ENCODE data around the gene SLC27A2.
"Not testable (repeated sequence)": the region's sequence is repeated elsewhere in the genome, so short reads cannot be mapped to it uniquely, and the experiment has no call there.

Gene SLC27A2

DNA sequence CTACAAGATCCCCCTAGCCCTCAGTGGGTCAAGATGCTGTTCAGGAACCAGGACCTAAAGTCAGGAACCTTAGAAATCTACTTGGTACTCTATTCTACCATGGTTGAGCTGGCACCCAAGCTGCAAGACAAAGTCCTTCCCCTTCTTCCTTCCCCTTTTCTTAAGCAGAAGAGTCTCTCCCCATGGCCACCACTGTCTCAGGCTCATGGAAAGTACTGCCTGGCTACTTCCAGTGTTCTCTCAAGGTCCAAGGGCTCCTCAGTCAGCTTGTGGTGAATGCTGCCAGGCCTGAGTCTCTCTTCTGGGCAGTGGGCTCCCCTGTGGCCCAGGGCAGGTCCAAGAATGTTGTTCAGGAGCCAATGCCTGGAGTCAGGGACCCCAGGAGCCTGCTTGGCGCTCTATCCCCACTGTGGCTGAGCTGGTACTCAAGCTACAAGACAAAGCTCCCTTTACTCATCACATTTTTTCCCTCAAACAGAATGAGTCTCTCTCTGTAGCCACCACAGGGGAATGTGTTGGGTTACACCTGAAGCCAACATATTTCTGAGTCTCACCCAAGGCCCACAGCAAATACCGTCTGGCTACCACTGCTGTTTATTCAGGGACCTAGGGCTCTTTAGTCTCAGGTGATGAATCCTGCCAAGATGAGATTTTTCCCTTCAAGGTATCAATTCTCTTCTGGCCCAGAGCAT, 18.1 kb upstream of the SLC27A2 start:
- DNase-seq (ENCODE audit: low spot score), result no peak

DNA sequence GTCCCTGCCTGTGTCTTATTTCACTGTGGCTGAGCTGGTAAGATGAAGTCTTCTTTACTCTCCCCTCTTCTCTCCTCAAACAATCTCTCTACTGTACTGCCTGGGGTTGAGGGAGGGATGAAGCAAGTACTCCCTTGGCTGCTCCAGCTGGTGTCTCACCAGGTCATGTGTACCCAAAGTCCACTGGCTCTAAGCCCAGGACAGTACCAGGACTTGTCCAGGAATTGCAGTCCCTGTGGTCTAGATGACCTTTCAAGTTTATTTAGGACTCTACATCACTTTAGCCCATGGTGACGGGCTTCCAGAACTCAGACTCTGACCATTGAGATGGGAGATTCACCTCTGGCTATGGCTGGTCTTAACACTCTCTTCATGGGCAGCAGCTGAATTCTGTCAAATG, 17.5 kb upstream of the SLC27A2 start:
- no peak for DNase-seq (ENCODE audit: low spot score)

DNA sequence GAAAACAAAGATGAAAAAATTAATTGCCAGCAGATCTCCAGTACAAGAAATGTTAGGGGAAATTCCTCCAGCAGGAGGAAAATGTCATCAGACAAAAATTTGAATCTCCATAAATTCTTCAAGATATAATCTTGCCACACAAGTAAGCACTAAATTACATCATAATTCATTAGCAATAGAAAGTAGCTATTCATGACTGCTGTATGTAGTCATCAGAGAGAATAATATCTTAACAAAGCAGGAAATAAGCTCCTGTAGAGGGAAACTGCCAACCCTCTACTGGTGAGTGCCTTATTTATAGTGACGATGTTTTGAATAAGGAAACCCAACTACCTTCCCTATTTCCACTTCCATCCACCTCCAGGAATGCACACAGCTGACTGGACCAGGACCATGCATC, 15.8 kb upstream of the SLC27A2 start:
- DNase-seq (ENCODE audit: low spot score), result no peak

DNA sequence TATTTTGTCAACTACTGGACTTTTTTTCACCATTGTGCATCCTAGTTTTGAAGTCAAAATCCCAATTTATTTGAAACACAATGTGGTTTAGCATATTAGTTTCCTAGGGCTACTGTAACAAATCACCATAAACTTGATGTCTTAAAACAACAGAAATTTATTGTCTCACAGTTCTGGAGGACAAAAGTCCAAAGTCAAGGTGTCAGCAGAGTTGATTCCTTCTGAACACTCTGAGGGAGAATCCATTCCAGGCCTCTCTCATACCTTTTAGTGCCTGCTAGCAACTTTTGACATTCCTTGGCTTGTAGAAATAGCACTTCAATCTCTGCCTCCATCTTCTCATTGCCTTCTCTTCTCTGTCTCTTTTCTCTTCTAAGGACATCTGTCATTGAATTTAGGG, 14.9 kb upstream of the SLC27A2 start:
- DNase-seq (ENCODE audit: low spot score), result no peak

DNA sequence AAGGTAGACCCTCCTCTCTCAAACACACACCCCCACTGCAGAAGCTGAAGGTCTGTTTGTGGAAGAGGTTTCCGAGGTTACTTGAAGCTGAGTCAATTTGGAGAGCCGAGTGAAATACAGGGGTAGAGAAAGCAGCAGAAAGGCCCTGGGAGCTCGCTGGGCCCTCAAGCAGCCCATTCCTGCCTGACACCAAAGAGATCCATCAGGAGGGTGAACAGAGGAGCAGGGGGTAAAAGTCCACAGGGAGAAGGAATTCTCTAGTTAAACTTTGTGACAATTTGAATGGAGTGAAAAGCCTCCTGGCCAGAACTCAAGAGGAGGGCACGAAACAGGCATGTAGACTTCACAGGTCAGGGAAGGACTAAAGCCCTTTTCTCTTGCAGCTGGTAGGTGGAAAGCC, 13.6 kb upstream of the SLC27A2 start:
- DNase-seq (ENCODE audit: low spot score), result no peak

DNA sequence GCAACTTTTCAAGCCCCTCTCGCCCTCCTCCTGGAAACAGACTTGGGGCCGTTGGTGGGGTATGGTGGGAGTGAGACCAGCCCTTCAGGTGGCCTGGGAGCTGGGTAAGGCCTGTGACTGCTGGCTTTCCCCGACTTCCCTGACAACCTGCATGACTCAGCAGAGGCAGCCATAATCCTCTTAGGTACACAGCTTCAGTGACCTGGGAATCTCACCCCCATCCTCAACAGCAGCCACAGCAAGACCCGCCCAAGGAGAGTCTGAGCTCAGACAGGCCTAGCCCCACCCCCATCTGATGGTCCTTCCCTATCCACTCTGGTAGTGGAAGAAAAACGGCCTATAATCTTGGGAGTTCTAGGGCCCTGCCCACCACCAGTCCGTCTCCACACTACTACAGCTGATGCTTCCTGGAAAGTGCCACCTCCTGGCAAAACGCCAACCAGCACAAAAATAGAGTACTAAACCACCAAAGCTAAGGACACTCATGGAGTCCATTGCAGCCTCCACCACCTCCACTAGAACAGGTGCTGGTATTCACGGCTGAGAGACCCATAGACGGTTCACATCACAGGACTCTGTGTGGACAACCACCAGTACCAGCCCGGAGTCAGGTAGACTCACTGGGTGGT, 13.1 kb upstream of the SLC27A2 start:
- DNase-seq (ENCODE audit: low spot score), result no peak

DNA sequence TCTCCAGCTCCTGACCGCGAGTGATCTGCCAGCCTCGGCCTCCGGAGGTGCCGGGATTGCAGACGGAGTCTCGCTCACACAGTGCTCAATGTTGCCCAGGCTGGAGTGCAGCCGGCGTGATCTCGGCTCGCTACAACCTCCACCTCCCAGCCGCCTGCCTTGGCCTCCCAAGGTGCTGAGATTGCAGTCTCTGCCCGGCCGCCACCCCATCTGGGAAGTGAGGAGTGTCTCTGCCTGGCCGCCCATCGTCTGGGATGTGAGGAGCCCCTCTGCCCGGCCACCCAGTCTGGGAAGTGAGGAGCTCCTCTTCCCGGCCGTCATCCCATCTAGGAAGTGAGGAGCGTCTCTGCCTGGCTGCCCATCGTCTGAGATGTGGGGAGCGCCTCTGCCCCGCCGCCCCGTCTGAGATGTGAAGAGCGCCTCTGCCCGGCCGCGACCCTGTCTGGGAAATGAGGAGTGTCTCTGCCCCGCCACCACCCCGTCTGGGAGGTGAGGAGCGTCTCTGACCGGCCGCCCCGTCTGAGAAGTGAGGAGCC, 9.6 kb upstream of the SLC27A2 start:
- DNase-seq (ENCODE audit: low spot score), result not testable (repeated sequence)

DNA sequence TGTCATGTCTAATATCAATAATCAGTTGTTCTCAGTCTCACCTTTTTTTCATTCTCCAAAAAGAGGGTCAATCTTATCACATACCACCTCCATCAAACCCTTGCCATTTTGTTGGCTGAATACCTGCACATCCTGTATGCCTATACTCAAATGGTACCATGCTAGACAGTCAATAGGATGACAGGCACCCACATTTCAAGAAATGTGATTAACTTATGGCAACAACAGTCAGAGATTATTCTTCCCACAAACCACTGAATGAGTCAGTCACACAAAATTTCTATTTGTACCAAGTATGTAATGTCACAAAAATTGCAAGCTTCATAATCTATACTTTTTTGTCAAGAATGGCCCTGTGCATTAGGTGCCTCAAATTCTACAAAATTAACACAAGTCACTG, 5.1 kb upstream of the SLC27A2 start:
- DNase-seq (ENCODE audit: low spot score), result no peak

DNA sequence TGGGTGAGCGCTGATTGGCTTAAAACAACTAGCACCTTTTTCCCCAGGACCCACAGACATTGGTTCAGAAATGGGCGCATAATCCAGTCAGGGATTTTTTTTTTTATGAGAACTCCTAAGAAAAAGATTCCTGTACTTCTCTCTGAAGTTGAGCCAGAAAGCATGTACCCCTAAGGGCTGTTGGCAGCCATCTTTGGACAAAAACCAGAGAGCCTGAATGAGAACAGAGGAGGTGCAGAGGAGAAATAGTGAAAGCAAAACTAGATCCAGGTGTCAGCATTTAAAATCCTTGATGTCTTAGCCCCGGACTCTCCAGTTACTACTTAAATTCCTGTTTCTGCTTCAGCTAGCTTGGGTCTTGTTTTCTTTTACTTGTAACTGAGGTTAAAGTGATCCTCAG, 1.9 kb upstream of the SLC27A2 start:
- no peak for DNase-seq (ENCODE audit: low spot score)

DNA sequence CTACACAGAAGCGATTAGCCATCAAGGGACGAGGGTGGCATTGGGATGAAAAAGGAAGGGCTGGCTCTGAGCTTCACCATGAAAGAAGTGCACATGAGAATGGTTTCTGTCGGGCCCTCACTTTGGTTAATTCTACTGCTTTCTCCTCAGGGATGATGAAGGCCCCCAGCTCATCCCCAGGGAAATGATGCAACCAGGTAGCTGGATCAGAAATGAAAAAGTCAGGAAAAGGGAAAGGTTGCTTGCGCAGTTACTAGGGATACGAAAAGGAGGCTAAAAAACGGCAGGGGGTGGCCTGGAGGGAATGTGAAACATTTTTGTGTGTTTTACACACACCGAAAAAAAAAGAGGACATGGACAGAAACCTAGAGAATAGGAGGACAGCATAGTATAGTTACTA, 1.4 kb upstream of the SLC27A2 start:
- no peak for DNase-seq (ENCODE audit: low spot score)

DNA sequence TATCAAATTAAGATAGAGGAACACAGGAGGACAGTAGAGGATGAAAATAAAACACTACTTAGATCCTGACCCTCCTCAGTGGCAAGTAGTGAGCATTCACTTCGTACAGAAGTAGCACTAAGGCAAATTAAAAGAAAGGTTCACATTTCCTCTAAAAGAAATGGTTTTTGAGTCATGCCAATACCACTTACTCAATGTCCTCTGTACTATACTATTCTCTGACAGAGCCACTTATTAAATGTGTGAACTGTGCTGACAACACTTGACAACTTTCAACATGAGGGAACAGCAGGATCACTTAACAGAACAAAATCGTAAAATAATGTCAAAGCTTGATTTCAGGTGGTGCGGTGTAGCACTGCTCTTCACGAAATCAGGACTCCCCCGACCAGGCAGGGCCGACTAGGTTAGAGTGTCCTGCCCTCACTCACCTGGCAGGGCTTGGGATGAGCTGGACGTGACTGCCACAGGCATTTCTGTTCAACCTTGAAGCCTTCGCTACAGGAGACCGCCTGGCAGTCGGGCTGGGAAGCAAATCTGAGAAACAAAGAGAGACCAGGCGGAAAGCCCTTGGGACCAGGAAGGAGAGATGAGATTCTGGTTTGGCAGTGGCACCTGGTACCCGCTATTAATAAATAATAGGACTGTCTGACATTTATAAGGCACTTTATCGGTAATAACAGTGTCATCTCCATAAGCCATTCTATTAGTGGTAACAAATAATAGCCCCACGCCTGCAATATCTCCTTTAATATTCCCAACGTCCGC, 611 bp upstream of the SLC27A2 start:
- no peak for DNase-seq (ENCODE audit: low spot score)

DNA sequence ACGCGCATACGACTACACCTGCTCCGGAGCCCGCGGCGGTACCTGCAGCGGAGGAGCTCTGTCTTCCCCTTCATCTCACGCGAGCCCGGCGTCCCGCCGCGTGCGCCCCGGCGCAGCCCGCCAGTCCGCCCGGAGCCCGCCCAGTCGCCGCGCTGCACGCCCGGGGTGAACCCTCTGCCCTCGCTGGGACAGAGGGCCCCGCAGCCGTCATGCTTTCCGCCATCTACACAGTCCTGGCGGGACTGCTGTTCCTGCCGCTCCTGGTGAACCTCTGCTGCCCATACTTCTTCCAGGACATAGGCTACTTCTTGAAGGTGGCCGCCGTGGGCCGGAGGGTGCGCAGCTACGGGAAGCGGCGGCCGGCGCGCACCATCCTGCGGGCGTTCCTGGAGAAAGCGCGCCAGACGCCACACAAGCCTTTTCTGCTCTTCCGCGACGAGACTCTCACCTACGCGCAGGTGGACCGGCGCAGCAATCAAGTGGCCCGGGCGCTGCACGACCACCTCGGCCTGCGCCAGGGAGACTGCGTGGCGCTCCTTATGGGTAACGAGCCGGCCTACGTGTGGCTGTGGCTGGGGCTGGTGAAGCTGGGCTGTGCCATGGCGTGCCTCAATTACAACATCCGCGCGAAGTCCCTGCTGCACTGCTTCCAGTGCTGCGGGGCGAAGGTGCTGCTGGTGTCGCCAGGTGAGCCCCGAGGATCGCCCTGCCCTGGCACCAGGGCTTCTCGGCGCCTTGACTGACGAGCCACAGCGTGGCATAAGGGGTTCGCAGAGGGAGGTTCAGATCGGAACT, 420 bp downstream of the SLC27A2 start:
- DNase-seq (ENCODE audit: low spot score), result peak; percentile 80

DNA sequence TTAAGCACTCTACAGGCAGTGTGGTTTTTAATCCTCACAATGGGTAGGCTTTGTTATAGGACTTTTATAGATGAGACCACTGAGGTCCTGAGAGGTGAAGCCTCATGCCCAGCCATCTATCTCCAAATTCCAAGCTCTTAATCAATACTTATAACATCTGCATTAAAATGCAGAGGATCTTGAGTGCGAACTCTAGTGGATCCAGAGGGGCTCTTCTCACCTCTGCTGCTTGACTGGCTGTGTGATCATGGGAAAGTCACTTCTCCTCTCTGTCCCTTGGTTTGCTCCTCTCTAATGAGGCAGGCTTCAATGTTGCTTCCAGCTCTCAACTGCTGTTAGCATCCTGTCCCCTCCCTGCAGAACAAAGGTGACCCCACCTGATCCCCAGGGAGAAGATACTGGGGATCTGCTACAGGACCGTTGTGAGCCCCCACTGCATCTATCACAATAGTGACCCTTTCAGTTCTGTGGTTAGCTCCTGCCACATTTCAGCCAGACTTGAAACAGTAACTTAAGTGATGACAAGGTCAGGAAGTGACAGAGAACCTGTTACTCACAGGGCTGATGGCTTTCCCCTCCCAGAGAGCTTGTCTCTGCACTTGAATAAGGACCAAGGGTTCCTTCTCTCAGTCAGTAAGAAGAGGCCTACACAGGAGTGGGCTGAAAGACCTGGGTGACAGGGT, 1.3 kb downstream of the SLC27A2 start:
- no peak for DNase-seq (ENCODE audit: low spot score)

DNA sequence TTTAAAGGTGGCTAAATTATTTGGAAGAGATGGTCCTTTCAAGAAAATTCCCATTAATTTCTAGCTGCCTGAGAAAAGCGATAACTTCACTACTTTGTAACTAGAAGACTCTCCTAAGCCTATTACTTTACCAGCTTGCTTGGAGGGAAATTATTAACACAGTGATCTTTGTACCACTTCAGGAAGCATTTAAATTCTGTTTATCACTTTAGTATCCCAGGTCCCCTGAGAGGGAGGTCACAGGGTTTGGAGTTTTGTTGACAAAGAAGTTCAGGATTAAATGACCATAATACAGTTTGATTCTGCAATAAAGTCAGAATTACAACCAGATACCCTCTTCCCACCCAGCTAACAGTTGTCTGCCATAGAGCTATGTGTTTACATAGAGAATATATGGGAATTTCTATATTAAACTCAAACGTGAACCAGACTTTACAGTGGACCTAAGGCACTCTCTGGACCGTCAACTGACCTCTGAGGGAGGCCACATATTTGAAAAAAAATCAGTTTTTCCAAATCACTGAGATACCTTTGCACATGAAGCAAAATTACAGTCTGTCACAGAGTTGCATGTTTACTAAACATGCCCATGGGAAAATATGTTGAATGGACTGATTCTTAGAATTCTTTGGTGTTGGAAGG, 3.0 kb downstream of the SLC27A2 start:
- no peak for DNase-seq (ENCODE audit: low spot score)

DNA sequence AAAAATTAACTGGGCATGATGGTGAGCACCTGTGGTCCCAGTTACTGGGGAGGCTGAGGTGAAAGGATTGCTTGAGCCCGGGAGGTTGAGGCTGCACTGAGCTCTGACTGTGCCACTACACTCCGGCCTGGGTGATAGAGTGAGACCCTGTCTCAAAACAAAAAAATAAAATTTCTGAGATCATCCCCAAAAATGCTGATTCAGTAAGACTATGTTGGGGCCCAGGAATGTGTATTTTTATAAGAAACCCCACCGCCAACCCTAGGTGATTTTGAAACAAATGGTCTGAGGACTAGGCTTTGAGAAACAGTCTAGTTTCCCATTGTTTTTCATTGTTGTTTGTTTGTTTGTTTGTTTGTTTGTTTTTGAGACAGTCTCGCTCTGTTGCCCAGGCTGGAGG, 4.1 kb downstream of the SLC27A2 start:
- no peak for DNase-seq (ENCODE audit: low spot score)

DNA sequence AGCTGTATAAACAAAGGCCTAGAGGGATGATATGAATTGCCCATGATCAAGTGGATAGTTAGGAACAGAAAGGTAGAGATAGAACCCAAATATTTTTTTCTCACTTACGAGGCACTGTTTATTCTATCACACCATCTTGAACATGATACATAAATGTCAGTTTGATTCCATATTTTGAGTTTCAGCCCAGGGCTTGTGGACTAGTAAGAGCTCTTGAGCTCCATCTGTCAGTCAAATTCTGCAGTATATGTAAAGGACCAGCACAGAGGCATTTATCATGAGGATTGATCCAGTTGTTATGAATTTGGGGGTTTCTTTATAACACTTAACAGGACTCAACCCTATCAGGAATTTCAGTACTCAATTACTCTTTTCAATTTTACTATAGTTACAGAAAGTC, 4.8 kb downstream of the SLC27A2 start:
- no peak for DNase-seq (ENCODE audit: low spot score)

DNA sequence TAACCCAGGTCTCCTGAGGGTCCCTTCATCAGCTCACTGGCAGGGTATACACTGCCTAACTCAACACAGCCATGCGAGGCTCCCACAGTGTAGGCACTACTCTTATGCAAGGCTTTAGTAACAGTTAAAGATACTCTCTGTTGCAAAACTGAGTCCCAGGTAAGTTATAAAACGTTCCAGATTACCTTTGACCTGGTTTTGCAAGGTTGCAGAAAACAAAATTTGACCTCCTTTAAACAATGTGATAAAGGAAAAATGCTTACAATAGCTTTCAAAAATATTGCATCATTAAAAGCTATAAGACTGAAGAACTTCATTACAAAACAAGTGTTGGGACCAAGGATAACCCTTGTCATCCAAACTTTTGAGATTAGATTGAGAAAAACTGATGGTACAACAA, 5.5 kb downstream of the SLC27A2 start:
- no peak for DNase-seq (ENCODE audit: low spot score)

DNA sequence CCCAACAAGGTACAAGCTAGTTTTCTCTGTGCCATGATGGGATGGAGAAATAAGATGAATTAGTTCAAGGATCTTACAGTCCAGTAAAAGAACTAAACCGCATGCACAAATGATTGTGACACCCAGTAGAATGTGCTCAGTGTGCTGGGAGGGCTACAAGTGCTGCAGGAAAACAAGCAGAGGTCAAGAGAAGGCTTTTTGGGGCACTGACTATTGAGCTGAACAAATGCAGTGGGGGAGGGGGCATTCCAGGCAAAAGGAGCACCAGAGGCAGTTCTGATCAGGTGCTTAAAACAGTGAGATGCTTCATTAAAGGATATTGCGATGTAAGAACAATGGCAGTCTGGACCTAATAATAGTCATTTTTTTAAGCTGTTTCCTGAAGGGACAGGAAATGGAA, 6.0 kb downstream of the SLC27A2 start:
- DNase-seq (ENCODE audit: low spot score), result no peak

DNA sequence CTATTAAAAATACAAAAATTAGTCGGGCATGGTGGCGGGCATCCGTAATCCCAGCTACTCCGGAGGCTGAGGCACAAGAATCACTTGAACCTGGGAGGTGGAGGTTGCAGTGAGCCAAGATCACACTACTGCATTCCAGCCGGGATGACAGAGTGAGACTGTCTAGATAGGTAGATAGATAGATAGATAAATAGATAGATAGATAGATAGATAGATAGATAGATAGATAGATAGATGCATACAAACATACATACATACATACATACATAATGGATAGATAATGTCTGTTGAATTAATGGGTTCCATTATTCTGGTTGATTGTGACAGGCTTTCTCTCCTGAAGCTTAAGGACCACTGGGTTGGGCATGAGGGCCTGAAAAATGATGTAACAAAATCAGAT, 6.8 kb downstream of the SLC27A2 start:
- not testable (repeated sequence) for DNase-seq (ENCODE audit: low spot score)

DNA sequence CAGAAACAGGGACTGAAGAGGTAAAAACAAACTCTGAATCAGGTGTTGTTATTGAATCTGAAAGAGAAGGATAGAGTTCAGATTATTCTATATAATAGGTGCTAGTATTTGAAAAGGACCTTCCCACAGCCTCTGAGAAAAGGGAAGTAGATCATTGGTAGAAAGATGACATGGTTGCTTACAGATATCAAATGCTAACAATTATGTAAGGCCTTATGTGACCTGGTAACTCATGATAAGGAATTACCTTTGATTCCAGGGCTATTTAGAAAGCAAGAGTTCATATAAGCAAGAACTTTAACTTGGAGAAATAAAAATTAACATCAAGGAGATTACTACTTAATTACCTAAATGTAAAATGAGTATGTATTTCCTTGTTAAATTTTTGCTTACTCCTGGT, 7.6 kb downstream of the SLC27A2 start:
- no peak for DNase-seq (ENCODE audit: low spot score)

DNA sequence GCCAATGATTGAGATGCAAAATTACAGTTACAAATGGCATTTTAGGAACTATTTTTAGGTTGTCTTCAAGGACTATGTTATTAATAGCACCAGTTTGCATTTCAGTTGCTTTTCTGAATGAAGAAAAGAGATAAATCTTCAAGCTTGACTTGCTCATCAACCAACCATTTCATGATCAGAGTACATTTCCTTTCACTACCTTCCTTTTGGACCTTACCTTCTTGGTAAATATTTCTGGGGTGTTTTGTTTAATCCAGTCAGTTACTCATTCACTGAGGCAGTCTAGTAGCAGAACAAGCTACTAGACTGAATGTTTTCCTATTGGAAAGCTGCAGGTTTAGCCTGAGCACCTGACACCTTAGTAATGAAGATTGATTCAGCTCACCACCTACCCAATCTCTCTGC, 8.2 kb downstream of the SLC27A2 start:
- no peak for DNase-seq (ENCODE audit: low spot score)

All from D341Med (cell line).